Activated CD4-positive, alpha-beta memory T cell treated with anti-CD3 and anti-CD28 coated beads, Interleukin-2, amount 10 ng/mL, durations not matched to agents 7 days and 5 days (primary cell): ENCODE data around the gene GPLD1. TPM values are rescaled to one million over a fixed set of nuclear protein-coding genes. Genes with fewer than 3 reads are reported as not detected.

Source experiments
- CTCF ChIA-PET: fragments of 350-600 bp; sonication (Branson Sonifier 250); formaldehyde crosslinking; loops from one replicate; lab custom pipeline; 2021; ENCODE audit warnings: antibody characterized with exemption, inconsistent platforms; lab: Charles Lee
- POLR2A ChIA-PET: fragments of 350-600 bp; sonication (Branson Sonifier 250); formaldehyde crosslinking; loops from one replicate; lab custom pipeline; 2021; ENCODE audit warnings: antibody characterized with exemption; lab: Charles Lee
- DNase-seq: peaks from one replicate; pipeline ENCODE4 v3.0.0-alpha.2; 2020
- H3K27ac Mint-ChIP-seq: one replicate; pipeline ENCODE4 v1.8.0; 2021; ENCODE audit warnings: mild to moderate bottlenecking, mixed read lengths
- H3K27me3 Mint-ChIP-seq: one replicate; pipeline ENCODE4 v1.8.0; 2021; ENCODE audit warnings: mixed read lengths
- H3K36me3 Mint-ChIP-seq: one replicate; pipeline ENCODE4 v1.8.0; 2021; ENCODE audit warnings: low read depth, mixed read lengths
- H3K4me1 Mint-ChIP-seq: one replicate; pipeline ENCODE4 v1.8.0; 2021; ENCODE audit warnings: mixed read lengths
- H3K4me3 Mint-ChIP-seq: one replicate; pipeline ENCODE4 v1.8.0; 2021; ENCODE audit warnings: mild to moderate bottlenecking, mixed read lengths
- H3K9me3 Mint-ChIP-seq: one replicate; pipeline ENCODE4 v1.8.0; 2021; ENCODE audit warnings: mixed read lengths
- total RNA-seq, 2 experiments: library from RNA; stranded (reverse); gene quantifications; one replicate each; pipeline ENCODE4 v1.2.3, GENCODE V29; 2021

GPLD1 gene
- total RNA-seq, 2 experiments from 2014 or later: 0.18 to 0.20 TPM

- POLR2A ChIA-PET: interaction anchor here (0.9 to 1.4 kb wide), 3 partner anchors 8 to 173 kb away, joined by 3 to 7 read pairs (median 4); partner anchors contain the start of genes ACOT13 and TDP2
- CTCF ChIA-PET: interaction anchor here (0.6 to 3.1 kb wide), 15 partner anchors 8 to 212 kb away, joined by 3 to 17 read pairs (median 5); no protein-coding TSS in a partner anchor
- no peaks in the 10 kb centered on the region for H3K27me3 Mint-ChIP-seq
- peak overlapping the region; percentile 71 for H3K4me3 Mint-ChIP-seq
- DNase-seq: no peak
- H3K27ac Mint-ChIP-seq: no peak overlapping the region
- peaks cover 5% of the 10 kb centered on the region for H3K9me3 Mint-ChIP-seq
- peaks cover 3% of the 10 kb centered on the region for H3K36me3 Mint-ChIP-seq
- peaks cover 14% of the 10 kb centered on the region for H3K4me1 Mint-ChIP-seq
Measured at GRCh38 chr6:24493945-24494820, 4.8 kb upstream of the GPLD1 start.

GRCh38 chr6:24492475-24492874 lies 3.1 kb upstream of the GPLD1 start:
- POLR2A ChIA-PET: no interaction called here
- no peak overlapping the region for H3K27ac Mint-ChIP-seq
- no peaks in the 10 kb centered on the region for H3K27me3 Mint-ChIP-seq
- CTCF ChIA-PET: no interaction called here
- no peak overlapping the region for H3K4me3 Mint-ChIP-seq
- no peak for DNase-seq
- peaks cover 14% of the 10 kb centered on the region for H3K4me1 Mint-ChIP-seq
- H3K9me3 Mint-ChIP-seq: peaks cover 4% of the 10 kb centered on the region
- peaks cover 3% of the 10 kb centered on the region for H3K36me3 Mint-ChIP-seq

- Mint-ChIP-seq H3K4me3 (no peak overlapping the region), H3K36me3 (no peaks in the 10 kb centered on the region), H3K27ac (no peak overlapping the region), H3K9me3 (no peaks in the 10 kb centered on the region), H3K27me3 (no peaks in the 10 kb centered on the region), H3K4me1 (peaks cover 18% of the 10 kb centered on the region)
- DNase-seq: no peak
- CTCF ChIA-PET: interaction anchor here (0.7 to 1.2 kb wide), 2 partner anchors 30 to 438 kb away, joined by 3 read pairs; no protein-coding TSS in a partner anchor
- POLR2A ChIA-PET: no interaction called here
Measured at GRCh38 chr6:24490948-24491347, 1.6 kb upstream of the GPLD1 start.

- ChIA-PET CTCF (interaction anchor here (1.0 kb wide), 1 partner anchor 11 kb away, joined by 3 read pairs; no protein-coding TSS in a partner anchor), POLR2A (no interaction called here)
- Mint-ChIP-seq H3K9me3 (no peaks in the 10 kb centered on the region), H3K4me1 (peaks cover 18% of the 10 kb centered on the region), H3K27ac (no peak overlapping the region), H3K27me3 (no peaks in the 10 kb centered on the region), H3K36me3 (no peaks in the 10 kb centered on the region), H3K4me3 (no peak overlapping the region)
- DNase-seq: no peak
Measured at GRCh38 chr6:24489881-24490280, 503 bp upstream of the GPLD1 start.

- DNase-seq: no peak
- ChIA-PET POLR2A (interaction anchor here (0.7 to 1.4 kb wide), 2 partner anchors 9 to 65 kb away, joined by 3 to 7 read pairs; partner anchors contain the start of gene ALDH5A1), CTCF (interaction anchor here (2.0 kb wide), 1 partner anchor 9 kb away, joined by 11 read pairs; the partner anchor contains the start of gene ALDH5A1)
- Mint-ChIP-seq H3K4me3 (no peak overlapping the region), H3K9me3 (no peaks in the 10 kb centered on the region), H3K36me3 (no peaks in the 10 kb centered on the region), H3K4me1 (peaks cover 7% of the 10 kb centered on the region), H3K27me3 (no peaks in the 10 kb centered on the region), H3K27ac (no peak overlapping the region)
Measured at GRCh38 chr6:24486065-24486464, 3.3 kb downstream of the GPLD1 start.

GRCh38 chr6:24484657-24485323 lies 4.6 kb downstream of the GPLD1 start:
- CTCF ChIA-PET: interaction anchor here (2.0 kb wide), 1 partner anchor 10 kb away, joined by 11 read pairs; the partner anchor contains the start of gene ALDH5A1
- Mint-ChIP-seq H3K4me1 (peaks cover 7% of the 10 kb centered on the region), H3K9me3 (no peaks in the 10 kb centered on the region), H3K27ac (no peak overlapping the region), H3K4me3 (no peak overlapping the region), H3K36me3 (no peaks in the 10 kb centered on the region), H3K27me3 (no peaks in the 10 kb centered on the region)
- POLR2A ChIA-PET: no interaction called here
- no peak for DNase-seq

- no peak for DNase-seq
- no peak overlapping the region for H3K27ac Mint-ChIP-seq
- H3K4me1 Mint-ChIP-seq: peaks cover 7% of the 10 kb centered on the region
- POLR2A ChIA-PET: no interaction called here
- no peaks in the 10 kb centered on the region for H3K27me3 Mint-ChIP-seq
- no peaks in the 10 kb centered on the region for H3K36me3 Mint-ChIP-seq
- no peaks in the 10 kb centered on the region for H3K9me3 Mint-ChIP-seq
- H3K4me3 Mint-ChIP-seq: no peak overlapping the region
- CTCF ChIA-PET: interaction anchor here (0.8 to 0.9 kb wide), 2 partner anchors 14 to 51 kb away, joined by 3 to 4 read pairs; partner anchors contain the start of gene ALDH5A1
Measured at GRCh38 chr6:24481449-24481848, 7.9 kb downstream of the GPLD1 start.

GRCh38 chr6:24480705-24481104 lies 8.7 kb downstream of the GPLD1 start:
- POLR2A ChIA-PET: no interaction called here
- Mint-ChIP-seq H3K27ac (no peak overlapping the region), H3K27me3 (no peaks in the 10 kb centered on the region), H3K4me1 (no peaks in the 10 kb centered on the region), H3K36me3 (no peaks in the 10 kb centered on the region), H3K9me3 (no peaks in the 10 kb centered on the region), H3K4me3 (no peak overlapping the region)
- CTCF ChIA-PET: no interaction called here
- DNase-seq: no peak

- POLR2A ChIA-PET: interaction anchor here (1.0 kb wide), 1 partner anchor 16 kb away, joined by 3 read pairs; the partner anchor contains the start of gene ALDH5A1
Measured at GRCh38 chr6:24478903-24479302, 10.5 kb downstream of the GPLD1 start.

GRCh38 chr6:24477070-24477469 lies 12.3 kb downstream of the GPLD1 start:
- H3K27me3 Mint-ChIP-seq: no peaks in the 10 kb centered on the region
- ChIA-PET POLR2A (no interaction called here), CTCF (interaction anchor here (1.2 kb wide), 1 partner anchor 46 kb away, joined by 3 read pairs; no protein-coding TSS in a partner anchor)
- no peak overlapping the region for H3K4me3 Mint-ChIP-seq
- H3K9me3 Mint-ChIP-seq: no peaks in the 10 kb centered on the region
- no peaks in the 10 kb centered on the region for H3K4me1 Mint-ChIP-seq
- no peaks in the 10 kb centered on the region for H3K36me3 Mint-ChIP-seq
- no peak overlapping the region for H3K27ac Mint-ChIP-seq
- DNase-seq: no peak

More at GRCh38 chr6:24478903-24479302, 10.5 kb downstream of the GPLD1 start:
- no peak for DNase-seq
- no peaks in the 10 kb centered on the region for H3K4me1 Mint-ChIP-seq
- no peaks in the 10 kb centered on the region for H3K9me3 Mint-ChIP-seq
- H3K36me3 Mint-ChIP-seq: no peaks in the 10 kb centered on the region
- no peak overlapping the region for H3K4me3 Mint-ChIP-seq
- H3K27ac Mint-ChIP-seq: no peak overlapping the region
- H3K27me3 Mint-ChIP-seq: no peaks in the 10 kb centered on the region
- CTCF ChIA-PET: interaction anchor here (1.2 to 2.1 kb wide), 2 partner anchors 11 to 16 kb away, joined by 3 to 10 read pairs; partner anchors contain the start of gene ALDH5A1

- Mint-ChIP-seq H3K27me3 (no peaks in the 10 kb centered on the region), H3K9me3 (no peaks in the 10 kb centered on the region), H3K36me3 (no peaks in the 10 kb centered on the region), H3K4me1 (no peaks in the 10 kb centered on the region), H3K27ac (no peak overlapping the region), H3K4me3 (no peak overlapping the region)
- POLR2A ChIA-PET: no interaction called here
- CTCF ChIA-PET: interaction anchor here (1.2 kb wide), 1 partner anchor 46 kb away, joined by 3 read pairs; no protein-coding TSS in a partner anchor
- DNase-seq: no peak
Measured at GRCh38 chr6:24476631-24477030, 12.7 kb downstream of the GPLD1 start.

GRCh38 chr6:24472181-24472580 lies 17.2 kb downstream of the GPLD1 start:
- Mint-ChIP-seq H3K36me3 (no peaks in the 10 kb centered on the region), H3K27ac (no peak overlapping the region), H3K27me3 (no peaks in the 10 kb centered on the region), H3K4me1 (no peaks in the 10 kb centered on the region), H3K4me3 (no peak overlapping the region), H3K9me3 (no peaks in the 10 kb centered on the region)
- DNase-seq: no peak
- POLR2A ChIA-PET: no interaction called here
- CTCF ChIA-PET: no interaction called here
